Measurements from ENCODE around the gene PGM1.

- no peak for TF ChIP-seq EZH2 (IDR thresholded peaks at IDR 0.05; ENCODE audit: insufficient read depth, poor library complexity, severe bottlenecking)
- TF ChIP-seq EZH2phosphoT487 (IDR thresholded peaks at IDR 0.05; ENCODE audit: insufficient read depth, low read depth): no peak
Observed at GRCh38 chr1:63686696-63687095, 93.5 kb downstream of the PGM1 start.
